ENCODE measurements around the gene TMEM168. TPM values are rescaled to one million over a fixed set of nuclear protein-coding genes. Genes with fewer than 3 reads are reported as not detected.

Gene TMEM168
- total and polyA plus RNA-seq, 2 donors (not counting 1 experiment from before 2014, with no cell fraction given): 19.3 to 27.2 TPM

DNA sequence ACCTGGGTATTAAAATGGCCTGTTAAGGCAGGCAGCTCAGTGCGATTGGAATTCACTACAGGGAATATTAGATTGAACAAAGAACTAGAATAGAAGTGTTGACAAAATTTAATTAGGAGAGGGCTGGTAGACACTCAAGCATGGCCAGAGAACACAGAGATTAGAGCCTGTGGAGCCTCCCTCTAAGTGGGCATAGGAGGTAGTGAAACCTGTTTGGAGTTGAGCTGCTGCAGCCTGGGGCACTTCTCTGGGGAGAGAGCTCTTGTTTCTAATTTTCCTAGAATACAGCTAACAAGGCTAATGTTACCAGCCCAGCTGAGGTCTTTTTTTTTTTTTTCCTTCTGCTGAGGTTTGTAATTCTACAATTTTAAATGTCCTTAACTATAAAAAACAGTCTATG is 46.4 kb downstream of the TMEM168 start:
- TF ChIP-seq, protein P1, sequence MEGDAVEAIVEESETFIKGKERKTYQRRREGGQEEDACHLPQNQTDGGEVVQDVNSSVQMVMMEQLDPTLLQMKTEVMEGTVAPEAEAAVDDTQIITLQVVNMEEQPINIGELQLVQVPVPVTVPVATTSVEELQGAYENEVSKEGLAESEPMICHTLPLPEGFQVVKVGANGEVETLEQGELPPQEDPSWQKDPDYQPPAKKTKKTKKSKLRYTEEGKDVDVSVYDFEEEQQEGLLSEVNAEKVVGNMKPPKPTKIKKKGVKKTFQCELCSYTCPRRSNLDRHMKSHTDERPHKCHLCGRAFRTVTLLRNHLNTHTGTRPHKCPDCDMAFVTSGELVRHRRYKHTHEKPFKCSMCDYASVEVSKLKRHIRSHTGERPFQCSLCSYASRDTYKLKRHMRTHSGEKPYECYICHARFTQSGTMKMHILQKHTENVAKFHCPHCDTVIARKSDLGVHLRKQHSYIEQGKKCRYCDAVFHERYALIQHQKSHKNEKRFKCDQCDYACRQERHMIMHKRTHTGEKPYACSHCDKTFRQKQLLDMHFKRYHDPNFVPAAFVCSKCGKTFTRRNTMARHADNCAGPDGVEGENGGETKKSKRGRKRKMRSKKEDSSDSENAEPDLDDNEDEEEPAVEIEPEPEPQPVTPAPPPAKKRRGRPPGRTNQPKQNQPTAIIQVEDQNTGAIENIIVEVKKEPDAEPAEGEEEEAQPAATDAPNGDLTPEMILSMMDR (conservative IDR thresholded peaks at IDR 0.05 in 1 of 2, IDR thresholded peaks at IDR 0.05 in 1 of 2; ENCODE audit: low read depth in 1 of 2, low read length in 2 of 2): no peak
- TF ChIP-seq EZH2 (IDR thresholded peaks at IDR 0.05; ENCODE audit: low read length, missing control alignments): no peak
- H2AFZ ChIP-seq (ENCODE audit: low read length): no peak overlapping the region
- no peaks in the 10 kb centered on the region for H3K4me1 ChIP-seq (ENCODE audit: control insufficient read depth, extremely low read depth, insufficient read depth, low read length)
- H4K20me1 ChIP-seq (ENCODE audit: control insufficient read depth, extremely low read depth, insufficient read depth, low read length): no peaks in the 10 kb centered on the region
- H3K36me3 ChIP-seq (ENCODE audit: control insufficient read depth, insufficient read depth, low read length): no peaks in the 10 kb centered on the region
- H3K79me2 ChIP-seq (ENCODE audit: control insufficient read depth, insufficient read depth, low read length): no peaks in the 10 kb centered on the region
- H3K9me3 ChIP-seq (ENCODE audit: control insufficient read depth, insufficient read depth, low read depth, low read length): no peaks in the 10 kb centered on the region
- H3K4me3 ChIP-seq (replicated peaks in 1 of 4; ENCODE audit: control extremely low read depth in 1 of 4, insufficient read depth in 1 of 4, low read depth in 3 of 4, low read length in 4 of 4): no peak overlapping the region
- H3K4me2 ChIP-seq (ENCODE audit: extremely low read depth, insufficient read depth, low read length): no peak overlapping the region
- H3K27me3 ChIP-seq (ENCODE audit: control insufficient read depth, insufficient read depth, low read length): no peaks in the 10 kb centered on the region
- H3K9ac ChIP-seq (ENCODE audit: insufficient read depth, low read length): no peak overlapping the region
- H3K27ac ChIP-seq (ENCODE audit: insufficient read depth, low read length): no peak overlapping the region
- DNase-seq (ENCODE audit: low read depth in 2 of 2): no peak

DNA sequence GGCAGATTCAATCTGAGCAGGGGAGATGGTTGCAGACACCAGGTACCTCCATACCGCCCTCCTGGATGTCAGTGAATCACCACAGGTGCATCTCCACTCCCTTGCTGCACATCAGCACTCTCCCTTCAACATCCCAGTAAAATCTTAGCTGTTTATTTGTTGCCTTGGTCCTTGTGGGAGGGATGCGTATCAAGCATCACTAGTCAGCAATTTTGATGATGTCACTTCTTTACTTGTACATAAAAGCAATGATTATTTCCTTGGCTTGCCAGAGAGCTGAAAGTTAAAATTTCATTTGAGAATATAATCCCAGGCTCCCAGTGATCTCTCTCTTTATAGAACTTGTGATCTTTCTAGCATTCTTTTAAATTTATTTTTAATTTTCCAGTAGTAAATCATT is 49.5 kb downstream of the TMEM168 start:
- Histone ChIP-seq H2AFZ (ENCODE audit: low read length) (no peak overlapping the region), H3K9me3 (ENCODE audit: control insufficient read depth, insufficient read depth, low read depth, low read length) (no peaks in the 10 kb centered on the region), H3K4me2 (ENCODE audit: extremely low read depth, insufficient read depth, low read length) (no peak overlapping the region), H3K79me2 (ENCODE audit: control insufficient read depth, insufficient read depth, low read length) (no peaks in the 10 kb centered on the region), H3K9ac (ENCODE audit: insufficient read depth, low read length) (no peak overlapping the region), H3K27me3 (ENCODE audit: control insufficient read depth, insufficient read depth, low read length) (no peaks in the 10 kb centered on the region), H4K20me1 (ENCODE audit: control insufficient read depth, extremely low read depth, insufficient read depth, low read length) (no peaks in the 10 kb centered on the region), H3K36me3 (ENCODE audit: control insufficient read depth, insufficient read depth, low read length) (no peaks in the 10 kb centered on the region), H3K4me1 (ENCODE audit: control insufficient read depth, extremely low read depth, insufficient read depth, low read length) (no peaks in the 10 kb centered on the region), H3K27ac (ENCODE audit: insufficient read depth, low read length) (no peak overlapping the region), H3K4me3 (replicated peaks in 1 of 4; ENCODE audit: control extremely low read depth in 1 of 4, insufficient read depth in 1 of 4, low read depth in 3 of 4, low read length in 4 of 4) (no peak overlapping the region)
- DNase-seq (ENCODE audit: low read depth in 2 of 2): no peak
- TF ChIP-seq, protein P1 (conservative IDR thresholded peaks at IDR 0.05 in 1 of 2, IDR thresholded peaks at IDR 0.05 in 1 of 2; ENCODE audit: low read depth in 1 of 2, low read length in 2 of 2): no peak
- no peak for TF ChIP-seq EZH2 (IDR thresholded peaks at IDR 0.05; ENCODE audit: low read length, missing control alignments)

DNA sequence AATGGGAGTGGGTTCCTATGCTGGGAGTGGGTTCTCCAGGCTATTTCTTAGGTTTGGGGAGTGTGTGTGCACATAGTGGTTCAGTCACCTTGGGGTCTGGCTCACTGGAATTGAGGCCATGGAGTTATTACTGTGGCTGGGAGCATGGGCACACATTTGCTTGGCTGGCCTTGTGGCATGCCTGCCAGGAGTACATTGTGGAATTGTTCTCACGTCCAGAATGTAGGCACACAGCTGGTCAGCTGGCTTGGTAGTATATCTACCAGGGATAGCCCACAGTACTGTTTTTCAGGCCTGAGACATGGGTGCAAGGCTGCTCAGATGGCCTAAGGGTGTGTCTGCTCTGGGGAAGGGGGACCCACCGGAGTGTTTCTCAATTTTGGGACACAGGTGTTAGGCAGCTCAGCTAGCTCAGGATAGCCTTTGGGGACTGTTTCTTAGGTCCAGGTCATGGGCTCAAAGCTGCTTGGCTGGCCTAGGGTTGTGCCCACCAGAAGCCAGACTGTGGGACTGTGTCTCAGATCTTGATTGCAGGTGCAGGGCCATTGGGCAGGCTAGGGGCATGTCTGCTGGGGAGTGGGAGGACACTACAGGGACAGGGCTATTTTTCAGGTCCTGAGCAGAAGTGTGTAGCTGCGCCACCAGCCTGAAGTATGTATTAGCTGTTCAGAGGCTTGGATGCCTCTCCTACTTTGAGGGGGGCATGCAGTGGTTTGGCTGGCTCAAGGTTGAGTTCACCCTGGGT is 50.6 kb downstream of the TMEM168 start:
- no peak for DNase-seq (ENCODE audit: low read depth in 2 of 2)
- Histone ChIP-seq H4K20me1 (ENCODE audit: control insufficient read depth, extremely low read depth, insufficient read depth, low read length) (no peaks in the 10 kb centered on the region), H3K27ac (ENCODE audit: insufficient read depth, low read length) (no peak overlapping the region), H3K4me3 (replicated peaks in 1 of 4; ENCODE audit: control extremely low read depth in 1 of 4, insufficient read depth in 1 of 4, low read depth in 3 of 4, low read length in 4 of 4) (no peak overlapping the region), H3K4me2 (ENCODE audit: extremely low read depth, insufficient read depth, low read length) (no peak overlapping the region), H3K36me3 (ENCODE audit: control insufficient read depth, insufficient read depth, low read length) (no peaks in the 10 kb centered on the region), H3K27me3 (ENCODE audit: control insufficient read depth, insufficient read depth, low read length) (no peaks in the 10 kb centered on the region), H3K9ac (ENCODE audit: insufficient read depth, low read length) (no peak overlapping the region), H3K79me2 (ENCODE audit: control insufficient read depth, insufficient read depth, low read length) (no peaks in the 10 kb centered on the region), H3K9me3 (ENCODE audit: control insufficient read depth, insufficient read depth, low read depth, low read length) (no peaks in the 10 kb centered on the region), H3K4me1 (ENCODE audit: control insufficient read depth, extremely low read depth, insufficient read depth, low read length) (no peaks in the 10 kb centered on the region), H2AFZ (ENCODE audit: low read length) (no peak overlapping the region)
- TF ChIP-seq EZH2 (IDR thresholded peaks at IDR 0.05; ENCODE audit: low read length, missing control alignments): no peak
- TF ChIP-seq, protein P1 (conservative IDR thresholded peaks at IDR 0.05 in 1 of 2, IDR thresholded peaks at IDR 0.05 in 1 of 2; ENCODE audit: low read depth in 1 of 2, low read length in 2 of 2): no peak

All from fibroblast of lung (primary cell).